ENCODE measurements around the gene ENAH. TPM values are rescaled to one million over a fixed set of nuclear protein-coding genes. Genes with fewer than 3 reads are reported as not detected.

Gene ENAH
- polyA plus RNA-seq, 1 donor (not counting 4 experiments of a cell fraction or from before 2014, with no cell fraction given): 61.0 TPM

DNA sequence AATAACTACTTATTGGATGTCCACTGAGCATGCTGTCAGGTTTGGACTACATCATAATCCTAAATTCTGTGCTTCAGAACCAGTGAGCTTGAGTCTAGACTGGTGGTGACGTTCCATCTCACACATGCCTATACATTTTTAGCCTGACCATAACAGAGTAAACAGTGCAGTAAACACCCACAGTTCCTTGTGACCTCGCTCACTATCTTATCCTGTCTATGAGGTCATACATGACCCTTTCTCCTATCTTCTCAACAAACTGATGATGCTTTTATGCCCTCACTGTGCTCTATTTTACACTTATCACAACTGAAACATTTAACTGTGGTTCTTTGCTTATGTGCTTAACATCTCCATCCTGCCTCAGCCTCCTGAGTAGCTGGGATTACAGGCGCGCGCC is 91.2 kb downstream of the ENAH start:
- H3K79me2 ChIP-seq (ENCODE audit: control insufficient read depth, insufficient read depth, low read length): no peaks in the 10 kb centered on the region
- DNase-seq (ENCODE audit: low read depth, low spot score) (no peak), FAIRE-seq (no peak)
- no peaks in the 10 kb centered on the region for H3K4me1 ChIP-seq (ENCODE audit: control insufficient read depth, extremely low read depth, insufficient read depth, low read length)
- TF ChIP-seq, protein P1, sequence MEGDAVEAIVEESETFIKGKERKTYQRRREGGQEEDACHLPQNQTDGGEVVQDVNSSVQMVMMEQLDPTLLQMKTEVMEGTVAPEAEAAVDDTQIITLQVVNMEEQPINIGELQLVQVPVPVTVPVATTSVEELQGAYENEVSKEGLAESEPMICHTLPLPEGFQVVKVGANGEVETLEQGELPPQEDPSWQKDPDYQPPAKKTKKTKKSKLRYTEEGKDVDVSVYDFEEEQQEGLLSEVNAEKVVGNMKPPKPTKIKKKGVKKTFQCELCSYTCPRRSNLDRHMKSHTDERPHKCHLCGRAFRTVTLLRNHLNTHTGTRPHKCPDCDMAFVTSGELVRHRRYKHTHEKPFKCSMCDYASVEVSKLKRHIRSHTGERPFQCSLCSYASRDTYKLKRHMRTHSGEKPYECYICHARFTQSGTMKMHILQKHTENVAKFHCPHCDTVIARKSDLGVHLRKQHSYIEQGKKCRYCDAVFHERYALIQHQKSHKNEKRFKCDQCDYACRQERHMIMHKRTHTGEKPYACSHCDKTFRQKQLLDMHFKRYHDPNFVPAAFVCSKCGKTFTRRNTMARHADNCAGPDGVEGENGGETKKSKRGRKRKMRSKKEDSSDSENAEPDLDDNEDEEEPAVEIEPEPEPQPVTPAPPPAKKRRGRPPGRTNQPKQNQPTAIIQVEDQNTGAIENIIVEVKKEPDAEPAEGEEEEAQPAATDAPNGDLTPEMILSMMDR (optimal IDR thresholded peaks at IDR 0.05 in 1 of 3, IDR thresholded peaks at IDR 0.05 in 1 of 3, conservative IDR thresholded peaks at IDR 0.05 in 1 of 3; ENCODE audit: extremely low read depth in 1 of 3, insufficient read depth in 2 of 3, low read length in 3 of 3): no peak
- no peak for TF ChIP-seq EZH2 (IDR thresholded peaks at IDR 0.05; ENCODE audit: low read length)
- no peak overlapping the region for H2AFZ ChIP-seq (ENCODE audit: control insufficient read depth, low read length)
- H4K20me1 ChIP-seq (ENCODE audit: control insufficient read depth, extremely low read depth, insufficient read depth, low read length): no peaks in the 10 kb centered on the region
- peaks cover 2% of the 10 kb centered on the region for H3K9me1 ChIP-seq (ENCODE audit: control insufficient read depth, extremely low read depth, insufficient read depth, low read length)
- H3K36me3 ChIP-seq (ENCODE audit: control insufficient read depth in 2 of 2, extremely low read depth in 1 of 2, insufficient read depth in 2 of 2, low read length in 2 of 2): peaks cover 9 to 11% of the 10 kb centered on the region in 2 experiments
- no peaks in the 10 kb centered on the region for H3K9me3 ChIP-seq (ENCODE audit: control insufficient read depth, low read depth, low read length)
- no peak overlapping the region for H3K27ac ChIP-seq (ENCODE audit: control insufficient read depth, insufficient read depth, low read length)
- H3K27me3 ChIP-seq (ENCODE audit: control insufficient read depth, extremely low read depth, insufficient read depth, low read length): no peaks in the 10 kb centered on the region
- H3K4me3 ChIP-seq (ENCODE audit: control insufficient read depth in 2 of 3, extremely low read depth in 1 of 3, insufficient read depth in 2 of 3, low read depth in 1 of 3, low read length in 3 of 3): no peak overlapping the region
- dilution Hi-C loops (cut with MboI; ENCODE audit: extremely low pct_ligation_motif_present, low sequenced_read_pairs): no loop called here
- no peak overlapping the region for H3K4me2 ChIP-seq (ENCODE audit: control insufficient read depth, extremely low read depth, insufficient read depth, low read depth, low read length)
- no peak overlapping the region for H3K9ac ChIP-seq (ENCODE audit: control insufficient read depth, extremely low read depth, insufficient read depth, low read length)

DNA sequence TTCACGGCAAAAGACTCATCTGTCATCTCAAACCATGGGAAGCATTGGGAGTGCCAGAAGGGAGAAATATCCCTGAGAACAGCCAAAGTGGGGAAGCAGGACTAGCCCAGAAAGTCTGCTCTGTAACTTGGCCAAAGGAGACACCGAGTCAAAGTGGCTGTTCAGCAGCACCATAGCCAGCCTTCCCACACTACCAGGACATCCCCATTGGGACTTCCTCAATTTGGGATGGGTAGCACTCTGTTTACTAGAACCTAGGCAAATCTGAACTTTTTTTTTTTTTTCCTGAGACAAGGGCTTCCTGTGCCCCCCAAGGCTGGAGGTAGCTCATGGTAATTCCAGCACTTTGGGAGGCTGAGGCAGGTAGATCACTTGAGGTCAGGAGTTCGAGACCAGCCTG is 93.0 kb downstream of the ENAH start:
- H2AFZ ChIP-seq (ENCODE audit: control insufficient read depth, low read length): no peak overlapping the region
- no peaks in the 10 kb centered on the region for H3K79me2 ChIP-seq (ENCODE audit: control insufficient read depth, insufficient read depth, low read length)

More for the DNA sequence above, 93.0 kb downstream of the ENAH start:
- Histone ChIP-seq H3K27me3 (ENCODE audit: control insufficient read depth, extremely low read depth, insufficient read depth, low read length) (no peaks in the 10 kb centered on the region), H3K4me2 (ENCODE audit: control insufficient read depth, extremely low read depth, insufficient read depth, low read depth, low read length) (no peak overlapping the region), H3K27ac (ENCODE audit: control insufficient read depth, insufficient read depth, low read length) (no peak overlapping the region), H3K4me1 (ENCODE audit: control insufficient read depth, extremely low read depth, insufficient read depth, low read length) (no peaks in the 10 kb centered on the region), H3K9me1 (ENCODE audit: control insufficient read depth, extremely low read depth, insufficient read depth, low read length) (peaks cover 2% of the 10 kb centered on the region), H4K20me1 (ENCODE audit: control insufficient read depth, extremely low read depth, insufficient read depth, low read length) (no peaks in the 10 kb centered on the region), H3K4me3 (ENCODE audit: control insufficient read depth in 2 of 3, extremely low read depth in 1 of 3, insufficient read depth in 2 of 3, low read depth in 1 of 3, low read length in 3 of 3) (no peak overlapping the region), H3K36me3 (ENCODE audit: control insufficient read depth in 2 of 2, extremely low read depth in 1 of 2, insufficient read depth in 2 of 2, low read length in 2 of 2) (peaks cover 6% of the 10 kb centered on the region in 2 experiments), H3K9ac (ENCODE audit: control insufficient read depth, extremely low read depth, insufficient read depth, low read length) (no peak overlapping the region), H3K9me3 (ENCODE audit: control insufficient read depth, low read depth, low read length) (no peaks in the 10 kb centered on the region)
- FAIRE-seq (no peak), DNase-seq (ENCODE audit: low read depth, low spot score) (no peak)
- TF ChIP-seq, protein P1 (optimal IDR thresholded peaks at IDR 0.05 in 1 of 3, IDR thresholded peaks at IDR 0.05 in 1 of 3, conservative IDR thresholded peaks at IDR 0.05 in 1 of 3; ENCODE audit: extremely low read depth in 1 of 3, insufficient read depth in 2 of 3, low read length in 3 of 3): no peak
- TF ChIP-seq EZH2 (IDR thresholded peaks at IDR 0.05; ENCODE audit: low read length): no peak
- dilution Hi-C loops (cut with MboI; ENCODE audit: extremely low pct_ligation_motif_present, low sequenced_read_pairs): no loop called here
